HG03354 (cell line): Measurements from ENCODE around the gene ACP7.
"Not testable (repeated sequence)": the region's sequence is repeated elsewhere in the genome, so short reads cannot be mapped to it uniquely, and the experiment has no call there.

Experiments
- ATAC-seq: cut with Tn5 transposase; IDR thresholded peaks from one replicate; pipeline ENCODE4 v1.9.1; 2021; ENCODE audit warnings: mild to moderate bottlenecking; ENCODE audit not compliant: unreplicated experiment, poor library complexity, severe bottlenecking

Gene ACP7

GRCh38 chr19:39083983-39084731, at the start of gene ACP7:
ACP7 (plus strand) TSS chr19:39084368; CDS start chr19:39085270, 902 bp downstream.
- no peak for ATAC-seq

- no peak for ATAC-seq
Observed at GRCh38 chr19:39036581-39036980, 47.6 kb upstream of the ACP7 start.

- no peak for ATAC-seq
Observed at GRCh38 chr19:39037194-39037593, 47.0 kb upstream of the ACP7 start.

- ATAC-seq, result no peak
Observed at GRCh38 chr19:39038098-39038497, 46.1 kb upstream of the ACP7 start.

- no peak for ATAC-seq
Observed at GRCh38 chr19:39045506-39045905, 38.7 kb upstream of the ACP7 start.

GRCh38 chr19:39046037-39046821, 37.9 kb upstream of the ACP7 start:
- ATAC-seq, result no peak

GRCh38 chr19:39047073-39047472, 37.1 kb upstream of the ACP7 start:
- no peak for ATAC-seq

GRCh38 chr19:39052243-39052746, 31.9 kb upstream of the ACP7 start:
- no peak for ATAC-seq

GRCh38 chr19:39052846-39053245, 31.3 kb upstream of the ACP7 start:
- ATAC-seq, result no peak

- ATAC-seq, result no peak
Observed at GRCh38 chr19:39053276-39054090, 30.7 kb upstream of the ACP7 start.

- ATAC-seq, result no peak
Observed at GRCh38 chr19:39054091-39054470, 30.1 kb upstream of the ACP7 start.

- no peak for ATAC-seq
Observed at GRCh38 chr19:39057615-39058014, 26.6 kb upstream of the ACP7 start.

GRCh38 chr19:39059302-39059701, 24.9 kb upstream of the ACP7 start:
- no peak for ATAC-seq

- ATAC-seq, result no peak
Observed at GRCh38 chr19:39060171-39060570, 24.0 kb upstream of the ACP7 start.

GRCh38 chr19:39064405-39064804, 19.8 kb upstream of the ACP7 start:
- no peak for ATAC-seq

- ATAC-seq, result no peak
Observed at GRCh38 chr19:39065928-39066327, 18.2 kb upstream of the ACP7 start.

- no peak for ATAC-seq
Observed at GRCh38 chr19:39067104-39067503, 17.1 kb upstream of the ACP7 start.

- not testable (repeated sequence) for ATAC-seq
Observed at GRCh38 chr19:39068259-39068658, 15.9 kb upstream of the ACP7 start.

- no peak for ATAC-seq
Observed at GRCh38 chr19:39070888-39071287, 13.3 kb upstream of the ACP7 start.

- no peak for ATAC-seq
Observed at GRCh38 chr19:39074205-39074692, 9.9 kb upstream of the ACP7 start.
